Measurements from ENCODE around the gene SCAPER.

- TF ChIP-seq CTCF (IDR thresholded peaks at IDR 0.05), result no peak
- no peak for TF ChIP-seq POLR2A (IDR thresholded peaks at IDR 0.05)
Measured at GRCh38 chr15:76432604-76433003, 472.5 kb downstream of the SCAPER start.

Measured in Peyer's patch (tissue), 4 donors.